ENCODE results near the gene EIF2B5.
"Not testable (repeated sequence)": the region's sequence is repeated elsewhere in the genome, so short reads cannot be mapped to it uniquely, and the experiment has no call there.

Gene EIF2B5

DNA sequence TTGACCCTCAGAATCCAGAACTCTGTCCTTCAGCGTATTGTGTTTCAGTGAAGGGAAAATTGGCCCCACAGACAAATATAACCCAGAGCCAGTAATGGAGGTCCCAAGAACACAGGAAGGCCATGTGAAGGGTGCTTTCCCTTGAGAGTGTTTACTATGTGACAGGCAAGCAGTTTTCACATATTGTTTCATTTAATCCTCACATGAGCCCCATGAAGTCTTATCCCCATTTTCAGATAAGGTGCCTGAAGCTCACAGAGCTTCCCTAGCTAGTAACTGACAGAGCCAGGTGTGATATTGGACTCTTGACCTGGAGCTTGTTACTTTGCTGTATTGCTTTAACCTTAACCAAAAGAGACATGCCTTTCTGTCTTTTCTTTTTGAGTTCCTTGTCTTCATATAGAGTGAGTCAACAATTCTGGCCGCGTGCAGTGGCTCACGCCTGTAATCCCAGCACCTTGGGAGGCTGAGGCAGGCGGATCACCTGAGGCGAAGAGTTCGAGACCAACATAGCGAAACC is 10.7 kb downstream of the EIF2B5 start:
- no peak for DNase-seq (ENCODE audit: low spot score)

DNA sequence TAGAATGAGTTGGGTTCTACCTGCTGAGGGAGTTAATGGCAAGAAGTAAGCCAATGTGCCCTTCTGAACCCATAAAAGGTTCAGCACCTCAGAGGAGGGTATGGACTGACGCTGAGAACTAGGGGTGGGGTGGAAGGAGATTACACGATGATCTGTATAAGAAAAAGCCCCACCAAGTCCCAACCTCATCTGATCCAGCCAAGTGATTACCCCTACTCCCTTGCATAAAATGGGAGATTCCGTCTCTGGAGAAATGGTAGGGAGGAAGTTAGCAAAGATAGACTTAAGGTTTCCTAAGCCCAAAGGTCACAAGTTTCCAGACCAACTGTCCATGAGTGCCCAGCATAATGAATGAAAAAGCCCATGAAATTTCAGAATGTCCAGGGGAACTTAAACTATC is 12.9 kb downstream of the EIF2B5 start:
- no peak for DNase-seq (ENCODE audit: low spot score)

DNA sequence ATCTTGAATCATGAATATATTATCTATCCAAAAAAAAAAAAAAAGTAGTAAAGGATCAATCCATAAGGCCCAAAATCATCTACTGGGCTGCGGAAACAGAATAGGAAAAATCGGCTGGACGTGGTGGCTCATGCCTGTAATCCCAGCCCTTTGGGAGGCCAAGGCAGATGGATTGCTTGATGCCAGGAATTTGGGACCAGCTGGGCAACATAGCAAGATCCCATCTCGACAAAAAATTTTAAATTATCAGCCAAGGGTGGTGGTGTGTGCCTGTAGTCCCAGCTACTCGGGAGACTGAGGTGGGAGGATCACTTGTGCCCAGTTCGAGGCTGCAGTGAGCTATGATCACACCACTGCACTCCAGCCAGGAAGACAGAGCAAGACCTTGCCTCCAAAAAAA is 14.0 kb downstream of the EIF2B5 start:
- no peak for DNase-seq (ENCODE audit: low spot score)

DNA sequence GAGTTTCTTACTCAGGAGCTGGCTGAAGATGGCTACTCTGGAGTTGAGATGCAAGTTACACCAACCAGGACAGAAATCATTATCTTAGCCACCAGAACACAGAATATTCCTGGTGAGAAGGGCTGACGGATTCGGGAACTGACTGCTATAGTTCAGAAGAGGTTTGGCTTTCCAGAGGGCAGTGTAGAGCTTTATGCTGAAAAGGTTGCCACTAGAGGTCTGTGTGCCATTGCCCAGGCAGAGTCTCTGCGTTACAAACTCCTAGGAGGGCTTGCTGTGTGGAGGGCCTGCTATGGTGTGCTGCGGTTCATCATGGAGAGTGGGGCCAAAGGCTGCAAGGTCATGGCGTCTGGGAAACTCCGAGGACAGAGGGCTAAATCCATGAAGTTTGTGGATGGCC is 14.6 kb downstream of the EIF2B5 start:
- DNase-seq (ENCODE audit: low spot score) = not testable (repeated sequence)

DNA sequence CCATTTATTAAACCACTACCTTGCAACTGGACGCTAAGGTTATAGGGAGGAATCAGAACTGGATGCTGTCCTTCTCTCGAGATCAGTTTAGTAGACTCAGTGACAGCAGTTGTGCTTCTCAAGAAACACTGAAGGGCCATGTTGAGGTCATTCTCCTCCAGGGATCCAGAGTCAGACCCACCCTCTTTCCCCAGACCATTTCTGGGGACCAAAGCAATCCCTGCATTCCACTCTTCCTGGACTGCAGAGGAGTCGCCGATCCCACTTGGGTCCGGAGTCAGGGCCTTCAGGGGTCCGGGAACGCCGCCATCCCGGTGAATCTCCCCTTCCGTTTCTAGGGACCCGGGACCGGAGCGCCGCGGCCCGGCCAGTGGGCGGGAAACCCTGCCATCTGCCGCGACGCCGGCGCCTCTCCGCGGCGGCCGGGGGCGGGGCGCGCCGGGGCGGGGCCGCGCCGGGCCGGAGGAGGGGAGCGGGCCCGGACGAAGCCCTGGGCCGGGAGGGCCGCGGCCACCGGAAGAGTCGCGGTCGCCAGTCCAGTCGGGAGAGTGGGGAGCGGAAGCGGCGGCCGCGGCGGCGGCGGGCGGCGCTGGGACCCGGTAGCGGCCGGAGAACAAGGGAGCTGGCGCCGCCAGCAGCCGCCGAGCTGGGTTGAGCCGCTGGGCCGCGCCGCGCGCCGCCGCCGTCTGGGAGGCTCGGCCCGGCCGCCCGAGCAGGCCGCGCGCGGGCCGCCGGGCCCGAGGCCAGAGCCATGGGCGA is 19.9 kb downstream of the EIF2B5 start, which contains the start of gene DVL3:
TSS of gene DVL3 (plus strand) at position 493 of the 759 bp plus-strand sequence. CDS start at position 752, 259 bp downstream.
- DNase-seq (ENCODE audit: low spot score) = peak; percentile 74

DNA sequence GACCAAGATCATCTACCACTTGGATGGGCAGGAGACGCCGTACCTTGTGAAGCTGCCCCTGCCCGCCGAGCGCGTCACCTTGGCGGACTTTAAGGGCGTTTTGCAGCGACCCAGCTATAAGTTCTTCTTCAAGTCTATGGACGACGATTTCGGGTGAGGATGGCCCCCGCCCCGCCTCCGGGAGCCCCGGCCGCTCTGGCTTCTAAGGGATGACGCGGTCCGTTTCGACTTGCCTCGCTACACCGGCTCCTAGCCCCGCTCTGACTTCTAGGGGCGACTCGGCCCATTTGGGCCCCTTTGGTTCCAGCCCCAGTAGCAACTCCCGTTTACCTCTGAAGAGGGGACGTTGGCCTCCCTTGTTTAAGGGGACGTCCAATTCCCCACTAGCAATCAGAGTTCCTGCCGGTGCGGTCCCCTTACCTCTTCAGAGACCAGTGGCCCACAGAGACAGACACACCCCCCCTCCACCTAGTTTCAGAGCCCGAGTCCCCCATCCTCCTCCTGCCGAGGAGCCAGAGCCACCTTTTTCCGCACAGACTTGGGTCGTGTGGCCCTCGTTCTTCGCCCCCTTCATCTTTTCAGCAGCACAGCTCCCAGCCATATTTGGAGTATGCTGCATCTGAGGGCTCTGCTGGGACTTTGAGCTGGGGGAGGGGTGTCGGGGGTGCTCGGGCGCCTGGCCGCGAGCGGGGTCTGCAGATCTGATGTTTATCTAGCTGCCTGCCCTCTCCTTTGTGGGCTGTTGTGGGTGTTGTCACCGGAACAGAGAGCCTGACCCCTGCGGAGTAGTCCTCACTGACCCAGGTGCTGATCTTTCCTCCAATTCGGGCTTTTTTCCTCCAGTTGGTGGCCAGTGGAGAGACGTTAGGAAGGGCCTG is 20.7 kb downstream of the EIF2B5 start:
- no peak for DNase-seq (ENCODE audit: low spot score)

DNA sequence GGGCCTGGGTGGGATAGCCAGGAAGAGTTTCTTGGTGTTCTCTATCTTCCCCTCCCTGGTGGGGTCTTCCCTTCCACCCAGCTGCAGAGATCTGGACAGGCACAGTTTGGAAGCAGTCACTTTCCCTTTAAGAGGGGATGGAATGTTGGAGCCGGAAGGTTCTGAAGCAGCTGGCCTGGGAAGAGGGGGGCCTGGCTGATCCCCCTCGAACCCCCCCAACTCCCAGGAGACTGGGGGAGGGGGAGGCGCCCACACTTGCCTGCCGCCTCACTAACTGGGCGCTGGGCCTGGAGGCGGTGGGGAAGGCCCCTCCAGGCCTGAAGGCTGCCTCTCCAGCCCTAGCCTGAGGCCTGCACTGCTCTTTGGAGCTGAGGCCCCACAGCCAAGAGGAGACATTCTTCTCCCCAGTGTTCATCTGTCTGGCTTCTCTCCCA is 21.4 kb downstream of the EIF2B5 start:
- no peak for DNase-seq (ENCODE audit: low spot score)

DNA sequence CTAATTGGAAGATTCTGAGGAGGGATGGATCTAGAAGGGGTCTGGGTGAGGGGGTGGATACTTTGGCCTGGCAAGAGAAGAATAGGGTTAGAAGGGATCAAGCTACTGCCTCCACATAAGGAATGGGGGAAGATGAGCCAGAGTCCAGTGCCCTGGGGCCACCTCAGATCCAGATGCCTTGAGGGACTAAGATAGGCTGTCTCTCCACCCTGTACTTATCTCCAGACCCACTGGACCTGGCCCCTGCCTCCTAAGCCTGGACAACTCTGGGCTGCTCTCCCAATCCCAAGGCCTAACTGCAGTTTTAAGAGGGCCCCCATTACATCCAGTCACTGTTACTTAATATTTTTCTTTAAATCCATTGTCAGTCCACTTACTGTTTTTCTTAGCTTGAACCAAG is 22.0 kb downstream of the EIF2B5 start:
- no peak for DNase-seq (ENCODE audit: low spot score)

DNA sequence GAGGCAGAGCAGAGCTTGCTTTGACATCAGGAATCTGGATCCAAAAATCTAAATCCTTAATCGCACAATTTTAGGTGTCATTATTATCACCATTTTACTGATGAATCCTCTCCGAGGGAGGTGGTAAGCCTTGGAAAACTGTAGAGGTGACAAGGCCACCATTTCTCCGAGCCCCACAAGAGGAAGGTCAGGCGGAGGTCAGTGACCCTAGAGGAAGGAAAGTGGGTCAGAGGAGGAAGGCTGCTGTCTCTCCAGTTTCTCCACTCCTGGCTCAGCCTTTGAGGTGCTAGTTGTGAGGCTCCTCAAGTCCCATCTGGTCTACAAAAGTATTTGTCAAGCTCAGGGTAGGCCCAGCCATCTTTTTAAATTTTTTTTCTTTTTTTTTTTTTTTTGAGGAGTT is 23.2 kb downstream of the EIF2B5 start:
- no peak for DNase-seq (ENCODE audit: low spot score)

DNA sequence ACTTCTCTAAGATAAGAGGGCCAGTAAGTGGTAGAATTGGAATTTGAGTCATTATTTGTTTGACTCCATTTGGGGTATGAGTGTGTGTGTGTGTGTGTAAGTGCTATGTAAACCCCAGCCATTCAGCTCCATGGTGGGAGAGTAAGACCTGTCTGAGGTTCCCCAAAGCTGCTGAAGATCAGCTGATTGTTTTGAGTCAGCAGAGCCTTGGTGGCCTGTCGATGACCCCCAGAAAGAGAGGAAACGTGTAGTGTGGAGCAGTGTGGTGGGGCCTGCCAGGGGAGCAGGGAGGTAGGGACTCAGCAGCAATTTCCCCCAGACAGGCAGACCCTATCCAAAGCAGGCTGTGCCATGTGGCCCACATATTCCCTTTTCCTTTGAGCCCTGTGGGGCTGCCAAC is 25.3 kb downstream of the EIF2B5 start:
- DNase-seq (ENCODE audit: low spot score) = no peak

DNA sequence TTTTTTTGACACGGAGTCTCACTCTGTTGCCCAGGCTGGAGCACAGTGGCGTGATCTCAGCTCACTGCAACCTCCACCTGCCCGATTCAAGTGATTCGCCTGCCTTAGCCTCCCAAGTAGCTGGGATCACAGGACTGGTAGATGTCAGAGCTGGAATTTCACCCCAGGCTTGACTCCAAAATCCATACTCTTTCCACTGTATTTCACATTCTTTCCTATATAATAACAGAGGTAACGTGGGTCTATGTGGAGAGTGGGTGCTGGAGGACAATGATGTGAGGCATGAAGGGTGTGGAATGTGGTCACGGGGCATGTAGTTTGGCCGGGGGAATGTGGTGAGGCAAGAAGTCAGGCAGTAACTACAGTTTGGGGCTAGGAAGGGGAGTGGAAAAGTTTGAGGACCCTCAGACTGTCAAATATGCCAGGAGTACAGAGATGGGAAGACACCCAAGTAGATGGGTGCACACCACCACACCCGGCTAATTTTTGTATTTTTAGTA is 27.5 kb downstream of the EIF2B5 start:
- DNase-seq (ENCODE audit: low spot score) = not testable (repeated sequence)

DNA sequence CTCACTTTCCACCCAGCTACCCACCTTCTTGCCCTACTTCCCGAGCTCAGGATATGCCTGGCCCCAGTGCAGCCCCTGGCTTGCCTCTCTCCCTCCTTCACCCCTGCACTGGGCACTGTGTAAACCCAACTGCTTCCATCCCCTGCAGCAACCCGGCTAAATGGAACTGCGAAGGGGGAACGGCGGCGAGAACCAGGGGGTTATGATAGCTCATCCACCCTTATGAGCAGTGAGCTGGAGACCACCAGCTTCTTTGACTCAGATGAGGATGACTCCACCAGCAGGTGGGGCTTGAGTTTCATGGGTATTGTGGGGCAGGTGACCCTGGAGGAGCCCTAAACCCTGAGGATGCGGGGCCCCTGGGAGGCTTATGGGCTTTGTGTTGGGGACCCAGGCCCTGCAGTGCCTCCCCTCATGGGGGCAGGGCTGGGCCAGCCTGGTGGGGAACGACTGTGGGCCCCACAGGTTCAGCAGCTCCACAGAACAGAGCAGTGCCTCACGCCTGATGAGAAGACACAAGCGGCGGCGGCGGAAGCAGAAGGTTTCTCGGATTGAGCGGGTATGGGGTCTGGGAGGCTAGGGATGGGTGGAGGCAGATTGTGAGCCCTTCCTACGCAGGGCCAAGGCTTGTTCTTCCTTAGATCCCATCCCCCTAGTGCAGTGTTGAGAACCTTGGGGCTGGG is 29.6 kb downstream of the EIF2B5 start:
- DNase-seq (ENCODE audit: low spot score) = no peak

DNA sequence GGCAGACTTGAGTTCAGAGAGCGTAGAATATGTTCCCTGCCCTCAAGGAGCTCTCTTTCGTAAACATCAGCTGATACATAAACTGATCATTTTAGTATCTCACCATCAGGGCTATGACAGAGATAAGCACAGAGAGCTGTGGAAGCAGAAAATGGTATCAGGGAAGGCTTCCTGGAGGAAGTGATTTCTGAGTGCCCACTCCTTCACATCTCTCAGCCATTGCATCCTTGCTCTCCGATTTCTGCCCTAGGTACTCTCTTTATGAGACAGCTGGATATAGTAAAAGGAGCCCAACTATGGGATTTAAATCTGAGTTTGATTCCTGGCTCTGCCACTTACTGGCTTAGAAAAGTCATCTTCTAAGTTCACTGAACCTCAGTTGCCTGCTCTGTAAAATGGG is 30.4 kb downstream of the EIF2B5 start:
- DNase-seq (ENCODE audit: low spot score) = no peak

DNA sequence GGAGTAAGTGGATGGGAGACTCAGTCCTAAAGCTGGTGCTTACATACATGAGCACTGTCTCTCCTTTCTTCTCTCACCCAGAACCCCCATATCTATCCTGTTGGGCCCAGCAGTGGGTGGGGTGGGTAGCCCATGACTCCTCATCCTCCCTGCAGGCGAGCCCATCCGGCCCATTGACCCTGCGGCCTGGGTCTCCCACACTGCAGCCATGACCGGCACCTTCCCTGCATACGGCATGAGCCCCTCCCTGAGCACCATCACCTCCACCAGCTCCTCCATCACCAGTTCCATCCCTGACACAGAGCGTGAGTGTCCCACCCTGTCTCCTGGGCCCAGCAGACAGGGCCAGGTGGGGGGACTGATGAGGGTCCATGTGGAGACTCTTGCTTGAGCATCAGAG is 31.5 kb downstream of the EIF2B5 start:
- no peak for DNase-seq (ENCODE audit: low spot score)

DNA sequence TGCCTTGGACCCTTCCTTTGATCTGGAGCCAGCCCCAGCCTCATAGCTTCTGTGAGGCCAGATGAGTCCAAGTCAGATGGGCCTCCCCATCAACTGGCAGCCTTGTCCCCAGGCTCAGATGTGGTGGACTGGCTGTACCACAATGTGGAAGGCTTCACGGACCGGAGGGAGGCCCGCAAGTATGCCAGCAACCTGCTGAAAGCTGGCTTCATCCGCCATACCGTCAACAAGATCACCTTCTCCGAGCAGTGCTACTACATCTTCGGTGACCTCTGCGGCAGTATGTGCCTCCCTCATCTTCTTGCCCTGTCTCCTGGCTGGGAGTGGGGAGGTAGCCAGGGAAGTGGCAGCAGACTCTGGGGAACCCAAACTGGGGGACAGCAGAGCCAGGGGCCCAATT is 32.6 kb downstream of the EIF2B5 start:
- no peak for DNase-seq (ENCODE audit: low spot score)

DNA sequence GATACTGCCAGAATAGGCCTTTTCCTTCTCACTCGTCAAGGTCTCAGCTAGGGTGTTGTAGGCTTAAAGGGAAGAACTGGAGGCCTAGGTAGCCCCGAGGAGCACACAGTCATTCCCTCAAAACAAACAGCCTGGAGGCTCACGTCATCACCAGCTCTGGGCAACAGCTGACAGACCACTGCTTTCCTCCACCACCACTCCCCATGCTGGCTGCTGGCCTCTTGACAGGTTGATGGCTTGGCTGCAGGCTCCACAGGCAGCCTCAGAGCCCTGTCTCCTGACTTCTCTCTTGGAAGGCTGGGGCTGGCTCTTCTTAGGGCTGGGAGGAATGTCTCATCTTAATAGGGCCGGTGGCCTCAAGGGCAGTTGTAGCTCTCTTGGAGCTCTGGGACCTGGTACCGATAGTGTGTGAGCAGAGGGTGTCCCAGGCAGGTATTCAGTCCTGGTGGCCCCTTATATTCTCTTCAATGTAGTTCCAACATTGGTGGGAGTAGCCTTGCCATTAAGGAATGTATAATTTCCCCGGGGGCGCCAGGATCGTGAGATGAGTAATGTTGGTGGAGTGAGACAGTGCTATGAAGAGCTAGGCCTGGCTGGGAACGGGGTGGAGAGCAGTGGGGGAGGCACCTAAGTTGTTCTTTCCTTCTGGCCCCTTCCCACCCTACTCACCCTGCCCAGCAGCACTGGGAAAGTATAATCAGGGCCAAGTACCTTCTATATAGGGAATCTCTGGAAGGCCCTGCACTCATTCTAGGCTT is 33.4 kb downstream of the EIF2B5 start:
- DNase-seq (ENCODE audit: low spot score) = no peak

DNA sequence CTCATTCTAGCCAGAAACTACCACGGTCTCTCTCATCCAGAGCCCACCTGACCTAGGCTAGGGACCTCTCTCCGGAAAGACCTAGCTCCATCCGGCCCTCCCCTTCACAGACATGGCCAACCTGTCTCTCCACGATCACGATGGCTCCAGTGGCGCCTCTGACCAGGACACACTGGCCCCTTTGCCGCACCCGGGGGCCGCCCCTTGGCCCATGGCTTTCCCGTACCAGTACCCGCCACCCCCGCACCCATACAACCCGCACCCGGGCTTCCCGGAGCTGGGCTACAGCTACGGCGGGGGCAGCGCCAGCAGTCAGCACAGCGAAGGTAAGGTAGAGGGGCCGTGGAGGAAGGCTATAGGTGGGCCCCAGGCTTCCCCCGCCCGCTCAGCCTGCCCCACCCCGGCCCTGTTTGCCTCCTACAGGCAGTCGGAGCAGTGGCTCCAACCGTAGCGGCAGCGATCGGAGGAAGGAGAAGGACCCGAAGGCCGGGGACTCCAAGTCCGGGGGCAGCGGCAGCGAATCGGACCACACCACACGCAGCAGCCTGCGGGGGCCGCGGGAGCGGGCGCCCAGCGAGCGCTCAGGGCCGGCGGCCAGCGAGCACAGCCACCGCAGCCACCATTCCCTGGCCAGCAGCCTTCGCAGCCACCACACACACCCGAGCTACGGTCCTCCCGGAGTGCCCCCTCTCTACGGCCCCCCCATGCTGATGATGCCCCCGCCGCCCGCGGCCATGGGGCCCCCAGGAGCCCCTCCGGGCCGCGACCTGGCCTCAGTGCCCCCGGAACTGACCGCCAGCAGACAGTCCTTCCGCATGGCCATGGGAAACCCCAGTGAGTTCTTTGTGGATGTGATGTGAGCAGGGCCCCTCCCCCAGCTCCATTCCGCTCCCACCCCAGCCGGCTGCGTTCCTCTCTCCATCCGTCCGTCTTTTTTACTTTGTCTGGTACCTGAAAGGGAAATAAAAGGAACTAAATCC is 35.0 kb downstream of the EIF2B5 start:
- DNase-seq (ENCODE audit: low spot score) = no peak

DNA sequence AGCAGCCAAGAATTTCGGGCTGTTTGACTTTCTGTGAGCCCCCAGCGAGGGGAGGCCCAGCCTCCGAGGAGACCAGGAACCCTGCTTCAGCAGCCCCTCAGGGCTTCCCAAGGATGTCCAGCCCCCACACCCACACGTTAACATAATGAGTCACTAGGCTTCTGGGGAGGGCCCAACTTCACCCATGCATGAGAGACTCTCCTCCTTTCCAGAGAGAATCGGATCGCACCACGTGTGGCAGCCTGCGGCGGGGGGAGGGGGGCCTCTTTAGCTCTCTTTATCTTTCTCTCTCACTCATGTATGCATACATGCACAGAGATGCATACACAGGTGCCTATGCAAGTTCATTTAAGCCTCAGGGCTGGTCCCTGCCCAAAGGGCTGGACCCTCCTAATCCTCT is 36.4 kb downstream of the EIF2B5 start:
- no peak for DNase-seq (ENCODE audit: low spot score)

DNA sequence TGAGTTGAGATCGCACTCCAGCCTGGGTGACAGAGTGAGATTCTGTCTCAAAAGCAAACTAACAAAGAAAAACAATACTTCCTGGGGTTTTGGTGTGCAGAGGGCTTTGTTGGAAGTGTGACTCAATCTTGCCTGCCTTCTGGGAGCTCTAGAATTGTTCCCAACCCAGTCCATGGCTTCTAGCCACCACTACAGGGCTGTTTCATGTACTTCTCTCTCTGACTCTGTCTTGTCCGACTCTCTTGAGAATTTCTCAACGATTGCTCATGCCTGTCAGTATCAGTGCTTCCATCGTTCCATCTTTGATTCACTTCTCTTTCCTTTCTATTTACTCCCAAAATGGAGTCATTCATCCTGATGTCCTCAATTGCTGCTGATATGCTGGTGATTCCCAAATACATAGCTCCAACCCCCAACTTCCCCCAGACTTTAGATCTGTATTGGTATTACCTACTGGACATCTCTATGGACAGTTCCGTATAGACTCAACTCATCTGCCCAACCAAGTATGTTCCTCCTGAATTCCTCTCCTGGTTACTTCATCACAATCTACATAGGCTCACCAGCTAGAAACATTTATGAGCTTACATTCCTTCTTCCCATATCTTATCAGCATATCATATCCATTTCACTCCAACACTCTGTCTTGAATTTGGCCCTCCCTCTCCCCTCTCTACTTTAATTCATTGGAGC is 37.7 kb downstream of the EIF2B5 start:
- DNase-seq (ENCODE audit: low spot score) = no peak

DNA sequence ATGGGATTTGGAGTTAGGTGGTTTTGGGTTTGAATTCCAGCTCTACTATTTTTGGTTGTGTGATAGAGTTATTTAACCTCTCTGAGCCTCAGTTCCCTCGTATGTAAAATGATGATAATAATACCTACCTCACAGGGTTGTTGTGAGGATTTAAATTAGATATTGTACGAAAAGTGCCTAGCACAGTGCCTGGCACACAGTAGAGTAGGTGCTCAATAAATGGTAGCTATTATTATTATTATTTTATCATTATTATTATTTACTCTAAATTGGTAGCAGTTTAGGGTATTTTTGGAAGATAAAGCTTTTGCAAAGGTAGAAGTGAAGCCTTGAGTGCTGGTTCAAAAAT is 38.2 kb downstream of the EIF2B5 start:
- DNase-seq (ENCODE audit: low spot score) = no peak
